Natural killer cell treated with Interleukin-12 subunit alpha and Interleukin-12 subunit beta and Interleukin-15 and Interleukin-18, amount 100 ng/mL, for 72 hours (primary cell): ENCODE data around the gene TENT4B. TPM values are rescaled to one million over a fixed set of nuclear protein-coding genes. Genes with fewer than 3 reads are reported as not detected.
A peak's percentile ranks its signal among the peaks of the same experiment; 100 is the strongest.
"Not testable (repeated sequence)": the region's sequence is repeated elsewhere in the genome, so short reads cannot be mapped to it uniquely, and the experiment has no call there.

Experiments
- ATAC-seq, 2 donors: fragments of 150-1000 bp; cut with Tn5 transposase in 1 of 2; sonication (Bioruptor Pico), chemical (Tn5 transposase) in 1 of 2; 2 replicates each; pipeline ENCODE4 v1.10.0; 2021
- DNase-seq: peaks from one replicate; pipeline ENCODE4 v3.0.0; 2022; ENCODE audit warnings: low spot score
- H3K27ac Mint-ChIP-seq, 2 donors: 1 replicate in 1 of 2; 2 replicates in 1 of 2; pipeline ENCODE4 v1.8.0; 2022; ENCODE audit warnings: mixed read lengths in 2 of 2, mild to moderate bottlenecking in 1 of 2, moderate library complexity in 1 of 2
- H3K27me3 Mint-ChIP-seq, 2 donors: 1 replicate in 1 of 2; 2 replicates in 1 of 2; pipeline ENCODE4 v1.8.0; 2022; ENCODE audit warnings: mixed read lengths in 2 of 2
- H3K36me3 Mint-ChIP-seq: one replicate; pipeline ENCODE4 v1.8.0; 2022; ENCODE audit warnings: mixed read lengths
- H3K4me1 Mint-ChIP-seq, 2 donors: 1 replicate in 1 of 2; 2 replicates in 1 of 2; pipeline ENCODE4 v1.8.0; 2022; ENCODE audit warnings: low read depth in 2 of 2, mixed read lengths in 2 of 2, mild to moderate bottlenecking in 1 of 2
- H3K4me3 Mint-ChIP-seq: one replicate; pipeline ENCODE4 v1.8.0; 2022; ENCODE audit warnings: mixed read lengths
- H3K9me3 Mint-ChIP-seq: 2 replicates; pipeline ENCODE4 v1.8.0; 2022; ENCODE audit warnings: mixed read lengths
- total RNA-seq, 2 donors: library from RNA; stranded (reverse); gene quantifications; one replicate each; pipeline ENCODE4 v1.2.3, GENCODE V29; 2022

TENT4B gene
- total RNA-seq, result 10 to 100 TPM; 13.1 to 17.5 TPM

GRCh38 chr16:50152807-50153595 is at the start of gene TENT4B:
TENT4B (plus strand) TSS chr16:50153306; CDS start chr16:50153622, 316 bp downstream.
- H3K4me3 Mint-ChIP-seq, result peak within 1 kb of the TSS; percentile 92
- H3K36me3 Mint-ChIP-seq, result no peaks in the 10 kb centered on the region
- peak within 1 kb of the TSS; percentile 84 to 85 for H3K27ac Mint-ChIP-seq
- peaks cover 28 to 35% of the 10 kb centered on the region in 2 donors for H3K4me1 Mint-ChIP-seq
- ATAC-seq (peak; percentile 83 to 89), DNase-seq (peak; percentile 88)
- H3K9me3 Mint-ChIP-seq, result no peaks in the 10 kb centered on the region
- no peaks in the 10 kb centered on the region for H3K27me3 Mint-ChIP-seq

- no peak overlapping the region for H3K27ac Mint-ChIP-seq
- H3K27me3 Mint-ChIP-seq, result no peaks in the 10 kb centered on the region
- peaks cover 14% of the 10 kb centered on the region for H3K36me3 Mint-ChIP-seq
- DNase-seq (no peak), ATAC-seq (no peak)
- no peak overlapping the region for H3K4me3 Mint-ChIP-seq
- no peaks in the 10 kb centered on the region for H3K4me1 Mint-ChIP-seq
- no peaks in the 10 kb centered on the region for H3K9me3 Mint-ChIP-seq
These were observed 49.3 kb upstream of the TENT4B start for GRCh38 chr16:50103764-50104163.

- Mint-ChIP-seq H3K4me3 (no peak overlapping the region), H3K27me3 (peaks cover 0 to 13% of the 10 kb centered on the region in 2 donors), H3K27ac (no peak overlapping the region), H3K36me3 (no peaks in the 10 kb centered on the region), H3K9me3 (no peaks in the 10 kb centered on the region), H3K4me1 (no peaks in the 10 kb centered on the region)
- DNase-seq (no peak), ATAC-seq (no peak)
These were observed 38.6 kb upstream of the TENT4B start for GRCh38 chr16:50114357-50115129.

- Mint-ChIP-seq H3K4me1 (peaks cover 0 to 8% of the 10 kb centered on the region in 2 donors), H3K27me3 (peaks cover 6 to 17% of the 10 kb centered on the region in 2 donors), H3K27ac (no peak overlapping the region), H3K4me3 (no peak overlapping the region), H3K36me3 (no peaks in the 10 kb centered on the region), H3K9me3 (no peaks in the 10 kb centered on the region)
- ATAC-seq (no peak), DNase-seq (no peak)
These were observed 32.4 kb upstream of the TENT4B start for GRCh38 chr16:50120711-50121110.

- peak in 1 of 2 donors; percentile 64 for ATAC-seq
- H3K36me3 Mint-ChIP-seq, result no peaks in the 10 kb centered on the region
- H3K27me3 Mint-ChIP-seq, result peaks cover 6 to 17% of the 10 kb centered on the region in 2 donors
- DNase-seq, result no peak
- H3K4me1 Mint-ChIP-seq, result peaks cover 0 to 8% of the 10 kb centered on the region in 2 donors
- H3K9me3 Mint-ChIP-seq, result no peaks in the 10 kb centered on the region
- peak overlapping the region; percentile 34 for H3K4me3 Mint-ChIP-seq
- peak overlapping the region in 1 of 2 donors; percentile 52 for H3K27ac Mint-ChIP-seq
These were observed 31.8 kb upstream of the TENT4B start for GRCh38 chr16:50121278-50121677.

- Mint-ChIP-seq H3K36me3 (no peaks in the 10 kb centered on the region), H3K4me3 (peak overlapping the region; percentile 34), H3K9me3 (no peaks in the 10 kb centered on the region), H3K27me3 (peaks cover 6 to 12% of the 10 kb centered on the region in 2 donors), H3K27ac (peak overlapping the region in 1 of 2 donors; percentile 52), H3K4me1 (peaks cover 0 to 8% of the 10 kb centered on the region in 2 donors)
- no peak for DNase-seq
- ATAC-seq, result peak; percentile 28 to 67
These were observed 31.2 kb upstream of the TENT4B start for GRCh38 chr16:50121721-50122445.

- peaks cover 0 to 8% of the 10 kb centered on the region in 2 donors for H3K4me1 Mint-ChIP-seq
- H3K9me3 Mint-ChIP-seq, result no peaks in the 10 kb centered on the region
- no peak overlapping the region for H3K27ac Mint-ChIP-seq
- no peak overlapping the region for H3K4me3 Mint-ChIP-seq
- peaks cover 6 to 8% of the 10 kb centered on the region in 2 donors for H3K27me3 Mint-ChIP-seq
- DNase-seq (no peak), ATAC-seq (no peak)
- no peaks in the 10 kb centered on the region for H3K36me3 Mint-ChIP-seq
These were observed 29.7 kb upstream of the TENT4B start for GRCh38 chr16:50123417-50123816.

- peaks cover 0 to 8% of the 10 kb centered on the region in 2 donors for H3K4me1 Mint-ChIP-seq
- no peak overlapping the region for H3K4me3 Mint-ChIP-seq
- DNase-seq (no peak), ATAC-seq (no peak)
- H3K36me3 Mint-ChIP-seq, result no peaks in the 10 kb centered on the region
- H3K9me3 Mint-ChIP-seq, result no peaks in the 10 kb centered on the region
- H3K27me3 Mint-ChIP-seq, result peaks cover 3 to 6% of the 10 kb centered on the region in 2 donors
- H3K27ac Mint-ChIP-seq, result no peak overlapping the region
These were observed 28.3 kb upstream of the TENT4B start for GRCh38 chr16:50124769-50125168.

GRCh38 chr16:50126183-50126582 is 26.9 kb upstream of the TENT4B start:
- no peaks in the 10 kb centered on the region for H3K36me3 Mint-ChIP-seq
- H3K4me1 Mint-ChIP-seq, result peaks cover 0 to 8% of the 10 kb centered on the region in 2 donors
- peaks cover 6% of the 10 kb centered on the region in 2 donors for H3K27me3 Mint-ChIP-seq
- no peaks in the 10 kb centered on the region for H3K9me3 Mint-ChIP-seq
- ATAC-seq (no peak), DNase-seq (no peak)
- no peak overlapping the region for H3K27ac Mint-ChIP-seq
- no peak overlapping the region for H3K4me3 Mint-ChIP-seq

GRCh38 chr16:50132571-50132970 is 20.5 kb upstream of the TENT4B start:
- not testable (repeated sequence) for H3K27ac Mint-ChIP-seq, ATAC-seq, H3K36me3 Mint-ChIP-seq, H3K27me3 Mint-ChIP-seq, H3K9me3 Mint-ChIP-seq, H3K4me3 Mint-ChIP-seq, H3K4me1 Mint-ChIP-seq, DNase-seq

- no peak for ATAC-seq
- Mint-ChIP-seq H3K27ac (no peak overlapping the region), H3K27me3 (peaks cover 4 to 5% of the 10 kb centered on the region in 2 donors), H3K4me3 (no peak overlapping the region), H3K9me3 (no peaks in the 10 kb centered on the region), H3K4me1 (no peaks in the 10 kb centered on the region), H3K36me3 (no peaks in the 10 kb centered on the region)
- DNase-seq, result no peak
These were observed 19.9 kb upstream of the TENT4B start for GRCh38 chr16:50133214-50133613.

GRCh38 chr16:50136399-50136798 is 16.7 kb upstream of the TENT4B start:
- no peak for ATAC-seq
- H3K4me1 Mint-ChIP-seq, result no peaks in the 10 kb centered on the region
- H3K4me3 Mint-ChIP-seq, result no peak overlapping the region
- H3K27me3 Mint-ChIP-seq, result peaks cover 3 to 4% of the 10 kb centered on the region in 2 donors
- DNase-seq, result no peak
- no peaks in the 10 kb centered on the region for H3K36me3 Mint-ChIP-seq
- H3K27ac Mint-ChIP-seq, result no peak overlapping the region
- H3K9me3 Mint-ChIP-seq, result no peaks in the 10 kb centered on the region

GRCh38 chr16:50137268-50137667 is 15.8 kb upstream of the TENT4B start:
- Mint-ChIP-seq H3K4me3 (no peak overlapping the region), H3K9me3 (no peaks in the 10 kb centered on the region), H3K4me1 (no peaks in the 10 kb centered on the region), H3K27ac (no peak overlapping the region), H3K27me3 (no peaks in the 10 kb centered on the region), H3K36me3 (no peaks in the 10 kb centered on the region)
- ATAC-seq, result no peak
- no peak for DNase-seq
